DOHH2 (cell line): Measurements from ENCODE around the gene TBC1D14.

Source experiments
- H3F3A ChIP-seq: fragments of 200-600 bp; sonication (generic), shearing (Covaris generic); 2 replicates; pipeline ENCODE4 v1.6.0; 2016; ENCODE audit warnings: antibody characterized with exemption, mild to moderate bottlenecking; ENCODE audit not compliant: control insufficient read depth, insufficient read depth
- H3K27ac ChIP-seq: fragments of 200-600 bp; sonication (generic); 2 replicates; pipeline ENCODE4 v1.5.1; 2014; ENCODE audit warnings: low read depth, mild to moderate bottlenecking, low read length, moderate library complexity
- H3K27me3 ChIP-seq: fragments of 200-600 bp; sonication (generic); 2 replicates; pipeline ENCODE4 v1.6.1; 2014; ENCODE audit warnings: mild to moderate bottlenecking, low read length, mixed read lengths; ENCODE audit not compliant: control insufficient read depth
- H3K36me3 ChIP-seq: fragments of 200-600 bp; sonication (generic); 2 replicates; pipeline ENCODE4 v1.6.1; 2014; ENCODE audit warnings: mild to moderate bottlenecking, low read length, moderate library complexity, mixed read lengths; ENCODE audit not compliant: control insufficient read depth
- H3K4me1 ChIP-seq: fragments of 200-600 bp; sonication (generic); 2 replicates; pipeline ENCODE4 v1.6.1; 2014; ENCODE audit warnings: mild to moderate bottlenecking, low read length, mixed read lengths; ENCODE audit not compliant: control insufficient read depth
- H3K4me2 ChIP-seq: fragments of 200-600 bp; sonication (generic); 2 replicates; pipeline ENCODE4 v1.6.0; 2014; ENCODE audit warnings: mild to moderate bottlenecking, low read length, moderate library complexity
- H3K4me3 ChIP-seq: fragments of 200-600 bp; sonication (generic); 2 replicates; pipeline ENCODE4 v1.5.1; 2014; ENCODE audit warnings: mild to moderate bottlenecking, low read length, mixed read lengths
- H3K79me2 ChIP-seq: fragments of 200-600 bp; sonication (generic); 2 replicates; pipeline ENCODE4 v1.6.1; 2014; ENCODE audit warnings: mild to moderate bottlenecking, low read length, mixed read lengths; ENCODE audit not compliant: control insufficient read depth
- H3K9me2 ChIP-seq: fragments of 200-600 bp; sonication (generic); replicated peaks from 2 replicates; pipeline ENCODE4 v1.6.1; 2014; ENCODE audit warnings: mild to moderate bottlenecking, low read length, mixed read lengths; ENCODE audit not compliant: control insufficient read depth
- H3K9me3 ChIP-seq: fragments of 200-600 bp; sonication (generic); 2 replicates; pipeline ENCODE4 v1.6.1; 2014; ENCODE audit warnings: antibody characterized with exemption, low read length, mixed read lengths; ENCODE audit not compliant: control insufficient read depth, insufficient read depth
- H4K20me1 ChIP-seq: fragments of 200-600 bp; sonication (generic); 2 replicates; pipeline ENCODE4 v1.6.0; 2014; ENCODE audit warnings: low read depth, mild to moderate bottlenecking, antibody characterized with exemption, low read length, moderate library complexity; ENCODE audit not compliant: control insufficient read depth, insufficient read depth
- EZH2phosphoT487 ChIP-seq: fragments of 200-600 bp; sonication (generic); IDR thresholded peaks from 2 replicates; pipeline ENCODE4 v1.6.1; 2017; ENCODE audit warnings: borderline replicate concordance, mild to moderate bottlenecking, antibody characterized with exemption, low read length, moderate library complexity, mixed read lengths
- TF ChIP-seq, protein P1 (sequence below): fragments of 200-600 bp; sonication (generic); IDR thresholded peaks from one replicate; pipeline ENCODE4 v1.5.1; 2014; ENCODE audit warnings: antibody characterized with exemption, mild to moderate bottlenecking, low read depth, low read length; ENCODE audit not compliant: poor library complexity, severe bottlenecking

Gene TBC1D14

DNA sequence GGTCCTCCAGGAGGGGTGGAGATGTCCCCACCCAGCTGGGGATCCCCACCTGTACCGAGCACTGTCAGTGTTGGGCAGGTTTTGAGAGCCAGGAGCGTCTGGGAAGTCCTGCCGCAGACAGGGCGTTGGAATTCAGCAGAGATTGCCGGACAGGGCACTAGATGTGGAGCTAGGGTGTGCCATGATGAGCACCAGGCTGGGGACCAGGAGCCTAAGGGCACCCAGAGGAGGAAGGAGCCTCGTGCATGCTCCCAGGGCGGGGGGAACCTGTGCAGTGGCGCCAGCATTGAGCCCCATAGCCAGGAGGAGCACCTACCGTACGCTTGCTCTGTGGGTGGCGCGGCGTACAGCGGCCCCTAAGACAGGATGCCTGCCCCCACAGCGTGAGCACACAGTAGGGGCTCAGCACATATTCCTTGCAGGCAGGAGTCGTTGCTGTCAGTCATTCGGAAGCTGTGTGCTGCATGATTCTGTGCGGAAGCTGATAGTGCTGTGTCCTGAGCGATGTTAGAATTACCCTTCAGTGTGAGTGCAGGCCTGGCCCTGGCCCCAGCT is 114.8 kb downstream of the TBC1D14 start:
- H3K4me1 ChIP-seq, result no peaks in the 10 kb centered on the region
- H3K36me3 ChIP-seq, result peaks cover 70% of the 10 kb centered on the region
- H3F3A ChIP-seq, result no peaks in the 10 kb centered on the region
- no peak overlapping the region for H3K27ac ChIP-seq
- no peak overlapping the region for H3K4me3 ChIP-seq
- peaks cover 3% of the 10 kb centered on the region; the same call in 1 of the 2 replicates for H4K20me1 ChIP-seq
- H3K27me3 ChIP-seq, result no peaks in the 10 kb centered on the region
- H3K9me2 ChIP-seq, result no peaks in the 10 kb centered on the region
- TF ChIP-seq, protein P1, sequence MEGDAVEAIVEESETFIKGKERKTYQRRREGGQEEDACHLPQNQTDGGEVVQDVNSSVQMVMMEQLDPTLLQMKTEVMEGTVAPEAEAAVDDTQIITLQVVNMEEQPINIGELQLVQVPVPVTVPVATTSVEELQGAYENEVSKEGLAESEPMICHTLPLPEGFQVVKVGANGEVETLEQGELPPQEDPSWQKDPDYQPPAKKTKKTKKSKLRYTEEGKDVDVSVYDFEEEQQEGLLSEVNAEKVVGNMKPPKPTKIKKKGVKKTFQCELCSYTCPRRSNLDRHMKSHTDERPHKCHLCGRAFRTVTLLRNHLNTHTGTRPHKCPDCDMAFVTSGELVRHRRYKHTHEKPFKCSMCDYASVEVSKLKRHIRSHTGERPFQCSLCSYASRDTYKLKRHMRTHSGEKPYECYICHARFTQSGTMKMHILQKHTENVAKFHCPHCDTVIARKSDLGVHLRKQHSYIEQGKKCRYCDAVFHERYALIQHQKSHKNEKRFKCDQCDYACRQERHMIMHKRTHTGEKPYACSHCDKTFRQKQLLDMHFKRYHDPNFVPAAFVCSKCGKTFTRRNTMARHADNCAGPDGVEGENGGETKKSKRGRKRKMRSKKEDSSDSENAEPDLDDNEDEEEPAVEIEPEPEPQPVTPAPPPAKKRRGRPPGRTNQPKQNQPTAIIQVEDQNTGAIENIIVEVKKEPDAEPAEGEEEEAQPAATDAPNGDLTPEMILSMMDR, result no peak
- H3K4me2 ChIP-seq, result no peak overlapping the region
- H3K9me3 ChIP-seq, result no peaks in the 10 kb centered on the region
- no peaks in the 10 kb centered on the region for H3K79me2 ChIP-seq

DNA sequence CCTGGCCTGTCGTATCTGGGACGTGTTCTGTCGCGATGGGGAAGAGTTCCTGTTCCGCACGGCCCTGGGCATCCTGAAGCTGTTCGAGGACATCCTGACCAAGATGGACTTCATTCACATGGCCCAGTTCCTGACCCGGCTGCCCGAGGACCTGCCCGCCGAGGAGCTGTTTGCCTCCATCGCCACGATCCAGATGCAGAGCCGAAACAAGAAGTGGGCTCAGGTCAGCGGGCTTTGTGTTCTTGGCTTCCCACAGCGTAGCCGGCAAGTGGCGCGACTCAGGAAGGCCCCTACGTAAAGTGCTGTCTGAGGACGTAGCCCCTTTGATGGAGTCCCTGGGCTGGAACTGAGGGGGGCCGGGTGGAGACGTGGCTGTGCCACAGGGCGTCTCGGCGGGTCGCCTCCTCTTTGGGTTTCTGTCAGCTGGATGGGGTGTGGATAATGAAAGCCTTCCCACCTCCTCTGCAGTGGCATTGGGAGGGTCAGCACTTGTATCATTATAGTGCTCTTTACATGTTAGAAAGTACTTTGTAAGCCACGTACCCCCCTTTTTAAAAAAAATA is 115.5 kb downstream of the TBC1D14 start:
- no peak overlapping the region for H3K4me2 ChIP-seq
- no peaks in the 10 kb centered on the region for H3K4me1 ChIP-seq
- no peaks in the 10 kb centered on the region for H3K9me2 ChIP-seq
- H4K20me1 ChIP-seq, result peaks cover 3% of the 10 kb centered on the region; the same call in 1 of the 2 replicates
- no peak overlapping the region for H3K27ac ChIP-seq
- H3K9me3 ChIP-seq, result no peaks in the 10 kb centered on the region
- H3K4me3 ChIP-seq, result no peak overlapping the region
- no peaks in the 10 kb centered on the region for H3K27me3 ChIP-seq
- H3K79me2 ChIP-seq, result no peaks in the 10 kb centered on the region
- H3K36me3 ChIP-seq, result peaks cover 72% of the 10 kb centered on the region
- TF ChIP-seq, protein P1, result no peak
- TF ChIP-seq EZH2phosphoT487, result no peak
- H3F3A ChIP-seq, result no peaks in the 10 kb centered on the region

DNA sequence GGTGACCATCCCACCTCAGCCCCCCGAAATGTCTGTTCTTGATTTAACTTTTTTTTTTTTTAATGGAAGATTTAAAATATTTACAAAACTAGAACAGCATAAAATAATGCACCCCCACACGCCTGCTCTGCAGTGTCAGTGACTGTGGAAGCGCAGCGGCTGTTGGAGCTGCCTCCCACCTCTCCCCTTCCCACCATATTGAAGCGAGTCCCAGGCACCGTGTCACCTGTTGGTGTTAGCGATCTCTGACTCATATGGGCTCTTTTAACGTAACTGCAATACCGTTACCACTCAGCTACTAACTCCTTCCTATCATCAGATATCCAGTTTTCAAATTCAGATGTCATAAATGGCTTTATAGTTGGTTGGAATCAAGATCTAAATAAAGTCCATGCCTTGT is 116.5 kb downstream of the TBC1D14 start:
- Histone ChIP-seq H3K36me3 (peaks cover 74% of the 10 kb centered on the region), H4K20me1 (peaks cover 3% of the 10 kb centered on the region; the same call in 1 of the 2 replicates), H3K4me1 (no peaks in the 10 kb centered on the region)

More for the DNA sequence above, 116.5 kb downstream of the TBC1D14 start:
- TF ChIP-seq, protein P1, result no peak
- Histone ChIP-seq H3K27me3 (no peaks in the 10 kb centered on the region), H3K9me2 (no peaks in the 10 kb centered on the region), H3K9me3 (no peaks in the 10 kb centered on the region), H3K4me2 (no peak overlapping the region), H3K79me2 (no peaks in the 10 kb centered on the region), H3K4me3 (no peak overlapping the region), H3F3A (no peaks in the 10 kb centered on the region), H3K27ac (no peak overlapping the region)
